Breast epithelium (tissue), 3 donors: ENCODE results near the gene CYTH2.

Experiments
- POLR2A ChIP-seq: fragments of 450-650 bp; IDR thresholded peaks from one replicate; pipeline ENCODE4 v1.6.1; 2016; ENCODE audit warnings: antibody characterized with exemption, mild to moderate bottlenecking, moderate library complexity
- TF ChIP-seq, protein P1 (sequence below), 3 donors: fragments of 450-650 bp; IDR thresholded peaks; one replicate each; pipeline ENCODE4 v1.5.1; 2016 to 2017; ENCODE audit warnings: antibody characterized with exemption in 3 of 3, mild to moderate bottlenecking in 3 of 3, moderate library complexity in 3 of 3

DNA sequence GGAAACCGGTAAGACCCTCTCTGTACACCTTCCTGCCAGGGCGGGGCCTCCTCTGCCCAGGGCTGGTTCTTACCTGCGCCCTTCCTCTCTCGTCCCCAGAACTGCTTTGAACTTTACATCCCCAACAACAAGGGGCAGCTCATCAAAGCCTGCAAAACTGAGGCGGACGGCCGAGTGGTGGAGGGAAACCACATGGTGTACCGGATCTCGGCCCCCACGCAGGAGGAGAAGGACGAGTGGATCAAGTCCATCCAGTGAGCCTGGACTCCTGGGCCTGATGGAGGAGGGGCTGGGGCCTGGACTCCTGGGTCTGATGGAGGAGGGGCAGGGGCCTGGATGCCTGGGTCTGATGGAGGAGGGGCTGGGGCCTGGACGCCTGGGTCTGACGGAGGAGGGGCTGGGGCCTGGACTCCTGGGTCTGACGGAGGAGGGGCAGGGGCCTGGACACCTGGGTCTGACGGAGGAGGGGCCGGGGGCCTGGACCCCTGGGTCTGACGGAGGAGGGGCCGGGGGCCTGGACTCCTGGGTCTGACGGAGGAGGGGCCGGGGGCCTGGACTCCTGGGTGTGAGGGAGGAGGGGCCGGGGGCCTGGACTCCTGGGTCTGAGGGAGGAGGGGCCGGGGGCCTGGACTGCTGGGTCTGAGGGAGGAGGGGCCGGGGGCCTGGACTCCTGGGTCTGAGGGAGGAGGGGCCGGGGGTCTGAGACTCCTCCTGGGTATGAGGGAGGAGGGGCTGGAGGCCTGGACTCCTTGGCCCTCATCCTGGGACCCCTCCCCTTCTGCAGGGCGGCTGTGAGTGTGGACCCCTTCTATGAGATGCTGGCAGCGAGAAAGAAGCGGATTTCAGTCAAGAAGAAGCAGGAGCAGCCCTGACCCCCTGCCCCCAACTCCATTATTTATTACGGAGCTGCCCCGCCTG, 9.4 kb downstream of the CYTH2 start:
- no peak for TF ChIP-seq POLR2A
- TF ChIP-seq, protein P1, sequence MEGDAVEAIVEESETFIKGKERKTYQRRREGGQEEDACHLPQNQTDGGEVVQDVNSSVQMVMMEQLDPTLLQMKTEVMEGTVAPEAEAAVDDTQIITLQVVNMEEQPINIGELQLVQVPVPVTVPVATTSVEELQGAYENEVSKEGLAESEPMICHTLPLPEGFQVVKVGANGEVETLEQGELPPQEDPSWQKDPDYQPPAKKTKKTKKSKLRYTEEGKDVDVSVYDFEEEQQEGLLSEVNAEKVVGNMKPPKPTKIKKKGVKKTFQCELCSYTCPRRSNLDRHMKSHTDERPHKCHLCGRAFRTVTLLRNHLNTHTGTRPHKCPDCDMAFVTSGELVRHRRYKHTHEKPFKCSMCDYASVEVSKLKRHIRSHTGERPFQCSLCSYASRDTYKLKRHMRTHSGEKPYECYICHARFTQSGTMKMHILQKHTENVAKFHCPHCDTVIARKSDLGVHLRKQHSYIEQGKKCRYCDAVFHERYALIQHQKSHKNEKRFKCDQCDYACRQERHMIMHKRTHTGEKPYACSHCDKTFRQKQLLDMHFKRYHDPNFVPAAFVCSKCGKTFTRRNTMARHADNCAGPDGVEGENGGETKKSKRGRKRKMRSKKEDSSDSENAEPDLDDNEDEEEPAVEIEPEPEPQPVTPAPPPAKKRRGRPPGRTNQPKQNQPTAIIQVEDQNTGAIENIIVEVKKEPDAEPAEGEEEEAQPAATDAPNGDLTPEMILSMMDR (IDR thresholded peaks at IDR 0.05) = no peak
